Lower leg skin (tissue), 3 donors: ENCODE measurements around the gene LRFN2.

Experiments
- POLR2A ChIP-seq, 2 donors: fragments of 450-650 bp; IDR thresholded peaks; one replicate each; pipeline ENCODE4 v1.6.1; 2016 to 2017; ENCODE audit warnings: antibody characterized with exemption in 2 of 2, mild to moderate bottlenecking in 1 of 2, moderate library complexity in 1 of 2
- TF ChIP-seq, protein P1 (sequence below), 3 donors: fragments of 450-650 bp; IDR thresholded peaks; one replicate each; pipeline ENCODE4 v1.5.1; 2016; ENCODE audit warnings: antibody characterized with exemption in 3 of 3, mild to moderate bottlenecking in 3 of 3, moderate library complexity in 2 of 3

GRCh38 chr6:40477246-40478126 is 109.7 kb downstream of the LRFN2 start:
- TF ChIP-seq, protein P1, sequence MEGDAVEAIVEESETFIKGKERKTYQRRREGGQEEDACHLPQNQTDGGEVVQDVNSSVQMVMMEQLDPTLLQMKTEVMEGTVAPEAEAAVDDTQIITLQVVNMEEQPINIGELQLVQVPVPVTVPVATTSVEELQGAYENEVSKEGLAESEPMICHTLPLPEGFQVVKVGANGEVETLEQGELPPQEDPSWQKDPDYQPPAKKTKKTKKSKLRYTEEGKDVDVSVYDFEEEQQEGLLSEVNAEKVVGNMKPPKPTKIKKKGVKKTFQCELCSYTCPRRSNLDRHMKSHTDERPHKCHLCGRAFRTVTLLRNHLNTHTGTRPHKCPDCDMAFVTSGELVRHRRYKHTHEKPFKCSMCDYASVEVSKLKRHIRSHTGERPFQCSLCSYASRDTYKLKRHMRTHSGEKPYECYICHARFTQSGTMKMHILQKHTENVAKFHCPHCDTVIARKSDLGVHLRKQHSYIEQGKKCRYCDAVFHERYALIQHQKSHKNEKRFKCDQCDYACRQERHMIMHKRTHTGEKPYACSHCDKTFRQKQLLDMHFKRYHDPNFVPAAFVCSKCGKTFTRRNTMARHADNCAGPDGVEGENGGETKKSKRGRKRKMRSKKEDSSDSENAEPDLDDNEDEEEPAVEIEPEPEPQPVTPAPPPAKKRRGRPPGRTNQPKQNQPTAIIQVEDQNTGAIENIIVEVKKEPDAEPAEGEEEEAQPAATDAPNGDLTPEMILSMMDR (IDR thresholded peaks at IDR 0.05): no peak
- TF ChIP-seq POLR2A (IDR thresholded peaks at IDR 0.05): no peak
